Stimulated activated CD8-positive, alpha-beta memory T cell treated with anti-CD3 and anti-CD28 coated beads, Interleukin-7, amount 100 ng/mL, for 48 hours (primary cell): Measurements from ENCODE around the gene ATP6V1A.
A peak's percentile ranks its signal among the peaks of the same experiment; 100 is the strongest.

Experiments
- DNase-seq, 2 donors: peaks; one replicate each; pipeline ENCODE4 v3.0.0-alpha.2; 2020; ENCODE audit warnings: low read depth in 1 of 2; ENCODE audit errors: extremely low read depth in 1 of 2

The ATP6V1A gene

GRCh38 chr3:113746548-113747282 lies at the start of gene ATP6V1A:
ATP6V1A (plus strand) TSS chr3:113747035; CDS start chr3:113778754, 31,719 bp downstream.
- peak; percentile 70 to 85 for DNase-seq

DNA sequence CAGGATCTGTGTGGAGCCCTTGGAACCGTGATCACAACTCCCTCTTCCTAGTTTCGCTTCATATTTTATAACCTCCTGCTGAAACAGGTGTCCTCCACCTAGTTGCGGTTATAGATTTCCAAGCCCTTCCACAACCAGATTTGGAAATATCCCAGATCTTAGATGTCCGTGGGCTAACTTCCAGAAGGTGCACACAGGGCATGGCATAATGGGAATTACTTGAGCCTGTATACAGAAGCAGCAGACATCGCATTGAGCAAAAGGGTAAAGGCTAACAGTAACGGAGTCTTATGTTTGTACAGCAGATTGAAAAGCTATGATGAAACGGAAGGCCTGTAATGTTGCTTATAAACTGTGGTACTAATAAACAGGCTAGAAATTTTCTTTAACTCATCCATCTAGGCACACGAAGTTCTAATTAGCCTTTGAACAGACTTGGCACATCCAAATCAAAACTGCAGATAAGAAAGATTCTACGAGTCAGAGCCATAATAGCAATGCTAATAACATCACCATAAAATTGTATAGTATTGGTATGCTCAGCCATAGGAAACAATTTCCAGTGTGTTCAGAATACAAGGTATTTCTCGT lies 49.2 kb upstream of the ATP6V1A start:
- no peak for DNase-seq

DNA sequence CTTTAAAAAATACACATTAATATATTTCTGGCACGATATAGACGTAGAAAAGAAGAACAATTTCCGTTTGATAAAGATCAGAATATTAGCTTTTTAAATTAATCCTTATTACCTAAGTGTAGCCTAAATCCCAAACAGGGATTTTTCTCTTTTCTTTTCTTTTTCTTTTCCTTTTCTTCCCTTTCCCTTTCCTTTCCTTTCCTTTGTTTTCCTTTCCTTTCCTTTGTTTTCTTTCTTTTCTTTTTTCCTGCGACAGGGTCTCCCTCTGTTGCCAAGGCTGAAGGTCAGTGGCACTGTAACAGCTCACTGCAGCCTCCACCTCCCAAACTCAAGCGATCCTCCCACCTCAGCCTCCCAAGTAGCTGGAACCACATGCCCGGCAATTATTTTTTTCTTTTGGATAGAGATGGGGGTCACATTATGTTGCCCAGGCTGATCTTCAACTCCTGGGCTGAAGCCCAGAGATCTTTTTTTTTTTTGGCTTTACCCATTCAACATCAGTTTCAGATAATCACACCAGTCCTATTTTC lies 48.6 kb upstream of the ATP6V1A start:
- DNase-seq: no peak

- no peak for DNase-seq
These were observed 47.9 kb upstream of the ATP6V1A start for GRCh38 chr3:113698956-113699355.

DNA sequence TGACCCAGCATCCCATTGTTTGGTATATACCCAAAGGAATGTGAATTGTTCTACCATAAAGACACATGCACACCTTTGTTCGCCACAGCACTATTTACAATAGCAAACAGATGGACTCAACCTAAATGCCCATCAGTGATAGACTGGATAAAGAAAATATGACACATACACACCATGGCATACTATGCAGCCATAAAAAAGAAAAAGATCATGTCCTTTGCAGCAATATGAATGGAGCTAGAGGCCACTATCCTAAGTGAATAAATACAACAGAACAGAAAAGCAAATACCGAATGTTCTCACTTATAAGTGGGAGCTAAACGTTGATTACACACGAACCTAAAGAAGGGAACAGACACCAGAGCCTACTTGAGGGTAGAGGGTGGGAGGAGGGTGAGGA lies 39.0 kb upstream of the ATP6V1A start:
- DNase-seq: no peak

DNA sequence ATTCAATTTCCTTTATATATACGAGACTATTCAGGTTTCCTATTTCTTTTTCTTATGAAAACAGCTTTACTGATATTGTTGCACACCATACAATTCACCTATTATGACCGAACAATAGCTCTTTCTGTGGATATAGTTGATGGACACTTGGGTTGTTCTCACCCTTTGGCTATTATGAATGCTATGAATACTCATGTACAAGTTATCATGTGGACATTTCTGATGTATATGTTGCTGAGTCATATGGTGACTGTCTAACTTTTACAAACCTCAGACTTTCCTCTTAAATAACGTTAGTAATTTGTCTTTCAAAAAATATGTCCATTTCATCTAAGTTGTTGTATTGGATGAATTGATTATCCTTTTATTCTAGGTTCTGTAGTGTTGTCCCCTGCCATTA lies 34.7 kb upstream of the ATP6V1A start:
- no peak for DNase-seq

GRCh38 chr3:113714702-113715101 lies 32.1 kb upstream of the ATP6V1A start:
- no peak for DNase-seq

- DNase-seq: no peak
These were observed 29.5 kb upstream of the ATP6V1A start for GRCh38 chr3:113717308-113717707.

DNA sequence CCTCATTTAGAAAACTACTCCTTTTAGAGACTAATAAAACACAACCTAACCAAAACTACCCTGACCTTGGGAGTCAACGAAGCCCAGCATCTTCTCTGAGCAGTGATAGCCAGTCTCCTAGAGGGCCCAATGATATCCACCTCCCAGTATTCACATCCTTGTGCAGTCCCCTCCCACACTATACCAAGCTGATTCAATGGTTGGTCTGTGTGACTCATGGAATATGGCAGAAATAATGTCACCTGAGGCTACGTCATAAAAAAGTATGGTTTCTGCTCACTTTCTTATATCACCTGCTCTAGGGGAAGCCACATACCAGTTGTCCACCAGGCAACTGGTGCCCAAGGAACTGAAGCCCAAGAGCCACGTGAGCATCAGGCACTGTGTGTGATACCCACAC lies 29.0 kb upstream of the ATP6V1A start:
- no peak for DNase-seq

DNA sequence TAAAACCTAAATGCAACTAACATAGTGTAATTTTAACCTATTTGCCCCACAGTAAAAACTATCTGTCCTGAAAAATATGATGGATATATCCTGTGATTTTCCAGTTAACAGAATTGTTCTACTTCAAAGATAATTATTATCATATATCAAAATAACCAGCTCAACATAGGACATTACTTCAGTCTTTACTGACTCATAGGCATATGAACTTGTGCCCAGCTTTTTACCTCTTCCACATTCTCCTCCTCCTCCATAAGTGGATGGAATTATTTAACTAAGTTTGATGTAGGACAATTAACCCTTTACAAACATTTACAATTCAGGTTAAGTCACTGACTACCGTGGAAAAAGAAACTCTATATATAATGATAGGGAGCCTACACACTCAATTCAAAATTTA lies 27.5 kb upstream of the ATP6V1A start:
- no peak for DNase-seq

GRCh38 chr3:113719758-113720157 lies 27.1 kb upstream of the ATP6V1A start:
- no peak for DNase-seq

- DNase-seq: no peak
These were observed 25.2 kb upstream of the ATP6V1A start for GRCh38 chr3:113721636-113722035.

DNA sequence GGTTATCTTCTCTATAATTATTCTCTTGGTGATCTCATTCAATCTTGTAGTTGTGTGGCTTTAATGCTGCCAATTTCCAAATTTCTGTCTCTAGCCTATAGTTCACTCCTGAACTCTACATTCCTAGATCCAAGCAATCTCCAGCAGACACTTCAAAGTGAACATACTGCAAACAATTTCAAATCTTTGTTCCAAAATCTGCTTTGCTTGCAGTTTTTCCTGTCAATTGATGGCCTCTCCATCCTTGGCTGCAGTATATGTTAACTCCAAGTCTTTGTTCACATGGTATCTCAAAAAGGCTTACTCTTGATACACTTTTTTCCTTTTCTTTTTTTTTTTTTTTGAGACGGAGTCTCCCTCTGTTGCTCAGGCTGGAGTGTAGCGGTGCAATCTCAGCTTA lies 18.2 kb upstream of the ATP6V1A start:
- no peak for DNase-seq

DNA sequence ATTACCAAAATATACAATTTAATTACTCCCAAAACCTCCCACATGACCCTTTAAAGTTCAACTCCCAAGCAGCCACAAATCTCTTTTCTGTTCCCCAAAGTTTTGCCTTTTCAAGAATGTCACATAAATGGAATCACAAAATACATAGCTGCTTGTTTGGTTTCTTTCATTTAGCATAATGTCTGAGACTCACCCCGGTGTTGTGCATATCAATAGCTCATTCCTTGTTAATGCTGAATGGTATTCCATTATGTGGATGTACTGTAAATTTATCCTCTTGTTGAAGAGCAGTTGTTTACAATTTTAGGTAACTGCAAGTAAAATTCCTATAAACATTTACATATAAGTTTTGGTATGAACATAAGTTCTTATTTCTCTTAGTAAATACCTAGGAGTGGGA lies 16.3 kb upstream of the ATP6V1A start:
- DNase-seq: no peak

- no peak for DNase-seq
These were observed 15.1 kb upstream of the ATP6V1A start for GRCh38 chr3:113731694-113732093.

- DNase-seq: no peak
These were observed 10.2 kb upstream of the ATP6V1A start for GRCh38 chr3:113736548-113737089.

- DNase-seq: no peak
These were observed 5.7 kb upstream of the ATP6V1A start for GRCh38 chr3:113741086-113741485.

GRCh38 chr3:113741620-113742019 lies 5.2 kb upstream of the ATP6V1A start:
- DNase-seq: no peak

DNA sequence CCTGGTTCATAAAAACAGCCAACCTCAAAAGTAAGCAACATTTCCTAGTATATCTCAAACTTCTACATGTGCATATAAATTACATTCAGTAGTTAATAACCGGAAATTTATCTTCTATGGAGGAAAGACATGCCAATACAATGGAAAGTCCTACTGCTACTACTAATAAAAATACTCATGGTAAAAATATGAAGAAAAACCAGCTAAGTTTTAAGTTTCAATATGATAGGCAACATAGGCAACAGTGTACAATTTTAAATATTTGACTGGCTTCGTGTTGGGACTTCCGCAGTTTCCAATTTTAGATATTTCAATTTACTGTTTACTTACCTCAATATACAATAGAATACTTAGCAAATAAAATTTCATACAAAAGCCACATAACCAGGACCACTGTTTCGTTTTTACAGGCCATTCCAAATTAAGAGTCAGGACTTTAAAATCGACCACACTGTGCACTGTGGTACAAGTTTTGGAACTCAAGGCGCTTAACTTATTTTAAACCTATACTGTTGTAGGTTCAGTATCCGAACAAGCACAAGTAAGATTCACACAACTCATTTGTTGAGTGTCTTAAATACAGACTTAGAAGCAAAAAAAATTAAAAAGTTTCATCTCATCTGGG lies 3.7 kb upstream of the ATP6V1A start:
- DNase-seq: no peak

GRCh38 chr3:113744941-113745755 lies 1.7 kb upstream of the ATP6V1A start:
- DNase-seq: peak; percentile 30 to 69
